Activated naive CD4-positive, alpha-beta T cell treated with anti-CD3 and anti-CD28 coated beads, Interleukin-2, amount 50 U/mL, for 72 hours (primary cell): Measurements from ENCODE around the gene SAMHD1. TPM values are rescaled to one million over a fixed set of nuclear protein-coding genes. Genes with fewer than 3 reads are reported as not detected.
"Not testable (repeated sequence)": the region's sequence is repeated elsewhere in the genome, so short reads cannot be mapped to it uniquely, and the experiment has no call there.

ENCODE experiments used
- ATAC-seq, 2 donors: fragments of 150-1000 bp; cut with Tn5 transposase; 2 replicates each; pipeline ENCODE4 v1.10.0; 2021; ENCODE audit warnings: mild to moderate bottlenecking in 2 of 2, moderate library complexity in 2 of 2
- DNase-seq, 2 donors: peaks; one replicate each; pipeline ENCODE4 v3.0.0; 2021 to 2022; ENCODE audit warnings: low spot score in 2 of 2
- H3K27ac Mint-ChIP-seq, 2 donors: one replicate each; pipeline ENCODE4 v1.8.0; 2022; ENCODE audit warnings: mild to moderate bottlenecking in 2 of 2, mixed read lengths in 2 of 2
- H3K36me3 Mint-ChIP-seq, 2 donors: one replicate each; pipeline ENCODE4 v1.8.0; 2022; ENCODE audit warnings: mixed read lengths in 2 of 2
- H3K9me3 Mint-ChIP-seq, 2 donors: one replicate each; pipeline ENCODE4 v1.8.0; 2022; ENCODE audit warnings: mixed read lengths in 2 of 2
- total RNA-seq, 2 donors: library from RNA; stranded (reverse); gene quantifications; one replicate each; pipeline ENCODE4 v1.2.3, GENCODE V29; 2022

SAMHD1 gene
- total RNA-seq, 2 donors from 2014 or later, result 50.2 to 56.3 TPM

- not testable (repeated sequence) for H3K9me3 Mint-ChIP-seq, ATAC-seq, DNase-seq
- Mint-ChIP-seq H3K27ac (peak overlapping the region; percentile 44 to 78), H3K36me3 (peaks cover 6 to 32% of the 10 kb centered on the region in 2 donors)
Measured at GRCh38 chr20:36932067-36932466, 19.4 kb downstream of the SAMHD1 start.

GRCh38 chr20:36929691-36930090 is 21.8 kb downstream of the SAMHD1 start:
- Mint-ChIP-seq H3K36me3 (peaks cover 6 to 32% of the 10 kb centered on the region in 2 donors), H3K27ac (peak overlapping the region; percentile 78 to 89), H3K9me3 (no peaks in the 10 kb centered on the region)
- ATAC-seq (no peak), DNase-seq (no peak)

- Mint-ChIP-seq H3K27ac (peak overlapping the region; percentile 22 to 78), H3K36me3 (peaks cover 6 to 32% of the 10 kb centered on the region in 2 donors), H3K9me3 (no peaks in the 10 kb centered on the region)
- no peak for DNase-seq
- ATAC-seq, result no peak
Measured at GRCh38 chr20:36929290-36929689, 22.2 kb downstream of the SAMHD1 start.

GRCh38 chr20:36927704-36928103 is 23.8 kb downstream of the SAMHD1 start:
- H3K9me3 Mint-ChIP-seq, result no peaks in the 10 kb centered on the region
- DNase-seq (no peak), ATAC-seq (no peak)
- peak overlapping the region in 1 of 2 donors; percentile 29 for H3K27ac Mint-ChIP-seq
- H3K36me3 Mint-ChIP-seq, result peaks cover 6 to 32% of the 10 kb centered on the region in 2 donors

GRCh38 chr20:36926653-36927200 is 24.8 kb downstream of the SAMHD1 start:
- DNase-seq (no peak), ATAC-seq (peak in 1 of 2 donors; percentile 50)
- Mint-ChIP-seq H3K36me3 (peaks cover 6 to 32% of the 10 kb centered on the region in 2 donors), H3K9me3 (no peaks in the 10 kb centered on the region), H3K27ac (no peak overlapping the region)

- Mint-ChIP-seq H3K27ac (no peak overlapping the region), H3K36me3 (peaks cover 0 to 19% of the 10 kb centered on the region in 2 donors), H3K9me3 (no peaks in the 10 kb centered on the region)
- no peak for DNase-seq
- ATAC-seq, result no peak
Measured at GRCh38 chr20:36925234-36925633, 26.3 kb downstream of the SAMHD1 start.

- DNase-seq, result no peak
- Mint-ChIP-seq H3K9me3 (no peaks in the 10 kb centered on the region), H3K27ac (peak overlapping the region; percentile 72 to 92), H3K36me3 (peaks cover 0 to 11% of the 10 kb centered on the region in 2 donors)
- no peak for ATAC-seq
Measured at GRCh38 chr20:36924167-36925045, 27.1 kb downstream of the SAMHD1 start.

GRCh38 chr20:36920334-36920730 is 31.2 kb downstream of the SAMHD1 start:
- Mint-ChIP-seq H3K27ac (peak overlapping the region in 1 of 2 donors; percentile 54), H3K9me3 (no peaks in the 10 kb centered on the region), H3K36me3 (no peaks in the 10 kb centered on the region)
- DNase-seq (no peak), ATAC-seq (no peak)

GRCh38 chr20:36919715-36920333 is 31.7 kb downstream of the SAMHD1 start:
- H3K27ac Mint-ChIP-seq, result peak overlapping the region; percentile 15 to 54
- peak in 1 of 2 donors; percentile 49 for DNase-seq

GRCh38 chr20:36917943-36918342 is 33.6 kb downstream of the SAMHD1 start:
- DNase-seq (no peak), ATAC-seq (peak; percentile 43 to 83)
- Mint-ChIP-seq H3K36me3 (peaks cover 0 to 8% of the 10 kb centered on the region in 2 donors), H3K9me3 (no peaks in the 10 kb centered on the region), H3K27ac (no peak overlapping the region)

More at GRCh38 chr20:36919715-36920333, 31.7 kb downstream of the SAMHD1 start:
- Mint-ChIP-seq H3K36me3 (no peaks in the 10 kb centered on the region), H3K9me3 (no peaks in the 10 kb centered on the region)
- peak; percentile 58 to 68 for ATAC-seq

- no peak for ATAC-seq
- Mint-ChIP-seq H3K36me3 (peaks cover 0 to 12% of the 10 kb centered on the region in 2 donors), H3K27ac (no peak overlapping the region), H3K9me3 (no peaks in the 10 kb centered on the region)
- DNase-seq, result no peak
Measured at GRCh38 chr20:36917240-36917639, 34.3 kb downstream of the SAMHD1 start.

GRCh38 chr20:36916199-36916598 is 35.3 kb downstream of the SAMHD1 start:
- Mint-ChIP-seq H3K9me3 (no peaks in the 10 kb centered on the region), H3K27ac (no peak overlapping the region), H3K36me3 (peaks cover 0 to 16% of the 10 kb centered on the region in 2 donors)
- no peak for ATAC-seq
- no peak for DNase-seq

GRCh38 chr20:36908603-36909002 is 42.9 kb downstream of the SAMHD1 start:
- Mint-ChIP-seq H3K36me3 (peaks cover 0 to 26% of the 10 kb centered on the region in 2 donors), H3K9me3 (no peaks in the 10 kb centered on the region), H3K27ac (no peak overlapping the region)
- DNase-seq (no peak), ATAC-seq (no peak)

GRCh38 chr20:36906086-36906485 is 45.4 kb downstream of the SAMHD1 start:
- not testable (repeated sequence) for H3K9me3 Mint-ChIP-seq, DNase-seq, ATAC-seq, H3K27ac Mint-ChIP-seq
- H3K36me3 Mint-ChIP-seq, result peaks cover 0 to 33% of the 10 kb centered on the region in 2 donors

- DNase-seq, H3K9me3 Mint-ChIP-seq, ATAC-seq: not testable (repeated sequence)
- peak overlapping the region in 1 of 2 donors; percentile 88 for H3K27ac Mint-ChIP-seq
- H3K36me3 Mint-ChIP-seq, result peaks cover 0 to 33% of the 10 kb centered on the region in 2 donors
Measured at GRCh38 chr20:36905566-36905965, 45.9 kb downstream of the SAMHD1 start.

- Mint-ChIP-seq H3K9me3 (no peaks in the 10 kb centered on the region), H3K27ac (peak overlapping the region; percentile 77 to 86), H3K36me3 (peaks cover 0 to 33% of the 10 kb centered on the region in 2 donors)
- DNase-seq (no peak), ATAC-seq (no peak)
Measured at GRCh38 chr20:36904690-36905089, 46.8 kb downstream of the SAMHD1 start.

GRCh38 chr20:36895036-36895435 is 56.5 kb downstream of the SAMHD1 start:
- Mint-ChIP-seq H3K36me3 (no peaks in the 10 kb centered on the region), H3K9me3 (no peaks in the 10 kb centered on the region), H3K27ac (peak overlapping the region; percentile 70 to 71)
- ATAC-seq (peak; percentile 80 to 94), DNase-seq (no peak)
